ENCODE measurements around the gene PPA2. TPM values are rescaled to one million over a fixed set of nuclear protein-coding genes. Genes with fewer than 3 reads are reported as not detected.

The PPA2 gene
- total RNA-seq, 4 donors from 2014 or later: 182 to 435 (median 311) TPM

DNA sequence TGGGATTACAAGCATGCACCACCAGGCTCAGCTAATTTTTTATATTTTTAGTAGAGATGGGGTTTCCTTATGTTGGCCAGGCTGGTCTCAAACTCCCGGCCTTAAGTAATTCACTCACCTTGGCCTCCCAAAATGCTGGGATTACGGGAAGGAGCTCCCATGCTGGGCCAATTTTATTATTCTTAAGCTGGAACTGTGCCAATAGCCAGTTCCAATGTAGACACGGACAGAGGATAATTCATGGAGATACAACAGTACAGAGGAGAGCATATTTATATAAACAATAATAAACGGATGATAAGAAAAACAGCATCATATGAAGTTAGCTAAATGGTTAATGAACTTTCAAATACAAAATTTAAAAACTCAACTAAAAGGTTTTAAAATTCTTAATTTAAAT is 87.8 kb downstream of the PPA2 start:
- H3K27ac ChIP-seq: no peak overlapping the region
- H3K27me3 ChIP-seq: no peaks in the 10 kb centered on the region
- no peaks in the 10 kb centered on the region for H3K4me1 ChIP-seq
- WGBS, 2 donors: 79 to 80% methylated on average over 4 of the region's 4 CpGs
- H3K36me3 ChIP-seq: peaks cover 0 to 9% of the 10 kb centered on the region in 2 donors
- intact Hi-C loops (cut with DNase I): no loop called here
- no peak for DNase-seq
- no peaks in the 10 kb centered on the region for H3K9me3 ChIP-seq
- no peak for TF ChIP-seq POLR2A (IDR thresholded peaks at IDR 0.05)
- TF ChIP-seq, protein P1, sequence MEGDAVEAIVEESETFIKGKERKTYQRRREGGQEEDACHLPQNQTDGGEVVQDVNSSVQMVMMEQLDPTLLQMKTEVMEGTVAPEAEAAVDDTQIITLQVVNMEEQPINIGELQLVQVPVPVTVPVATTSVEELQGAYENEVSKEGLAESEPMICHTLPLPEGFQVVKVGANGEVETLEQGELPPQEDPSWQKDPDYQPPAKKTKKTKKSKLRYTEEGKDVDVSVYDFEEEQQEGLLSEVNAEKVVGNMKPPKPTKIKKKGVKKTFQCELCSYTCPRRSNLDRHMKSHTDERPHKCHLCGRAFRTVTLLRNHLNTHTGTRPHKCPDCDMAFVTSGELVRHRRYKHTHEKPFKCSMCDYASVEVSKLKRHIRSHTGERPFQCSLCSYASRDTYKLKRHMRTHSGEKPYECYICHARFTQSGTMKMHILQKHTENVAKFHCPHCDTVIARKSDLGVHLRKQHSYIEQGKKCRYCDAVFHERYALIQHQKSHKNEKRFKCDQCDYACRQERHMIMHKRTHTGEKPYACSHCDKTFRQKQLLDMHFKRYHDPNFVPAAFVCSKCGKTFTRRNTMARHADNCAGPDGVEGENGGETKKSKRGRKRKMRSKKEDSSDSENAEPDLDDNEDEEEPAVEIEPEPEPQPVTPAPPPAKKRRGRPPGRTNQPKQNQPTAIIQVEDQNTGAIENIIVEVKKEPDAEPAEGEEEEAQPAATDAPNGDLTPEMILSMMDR (IDR thresholded peaks at IDR 0.05): no peak
- no peak overlapping the region for H3K4me3 ChIP-seq (replicated peaks in 1 of 3)

DNA sequence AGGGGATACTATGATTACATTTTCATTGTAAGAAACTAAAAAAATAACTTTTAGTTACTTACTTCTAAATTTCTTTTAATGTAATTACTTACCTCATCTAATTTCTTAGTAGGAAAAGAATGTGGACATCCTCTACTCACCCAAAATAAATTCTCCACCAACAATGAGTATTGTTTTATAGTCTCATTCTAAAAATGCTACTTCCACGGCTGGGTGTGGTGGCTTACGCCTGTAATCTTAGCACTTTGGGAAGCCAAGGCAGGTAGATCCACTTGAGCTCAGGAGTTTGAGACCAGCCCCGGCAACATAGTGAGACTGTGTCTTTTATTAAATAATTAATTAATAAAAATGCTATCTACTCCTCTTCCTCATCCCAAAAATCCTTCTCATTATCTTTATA is 99.8 kb downstream of the PPA2 start:
- intact Hi-C loops (cut with DNase I): no loop called here
- TF ChIP-seq, protein P1 (IDR thresholded peaks at IDR 0.05): no peak
- TF ChIP-seq POLR2A (IDR thresholded peaks at IDR 0.05): no peak
- Histone ChIP-seq H3K4me1 (no peaks in the 10 kb centered on the region), H3K27me3 (no peaks in the 10 kb centered on the region), H3K27ac (no peak overlapping the region), H3K36me3 (no peaks in the 10 kb centered on the region), H3K9me3 (no peaks in the 10 kb centered on the region), H3K4me3 (replicated peaks in 1 of 3) (no peak overlapping the region)
- WGBS, 2 donors: 85 to 87% methylated on average over 3 of the region's 3 CpGs
- no peak for DNase-seq

DNA sequence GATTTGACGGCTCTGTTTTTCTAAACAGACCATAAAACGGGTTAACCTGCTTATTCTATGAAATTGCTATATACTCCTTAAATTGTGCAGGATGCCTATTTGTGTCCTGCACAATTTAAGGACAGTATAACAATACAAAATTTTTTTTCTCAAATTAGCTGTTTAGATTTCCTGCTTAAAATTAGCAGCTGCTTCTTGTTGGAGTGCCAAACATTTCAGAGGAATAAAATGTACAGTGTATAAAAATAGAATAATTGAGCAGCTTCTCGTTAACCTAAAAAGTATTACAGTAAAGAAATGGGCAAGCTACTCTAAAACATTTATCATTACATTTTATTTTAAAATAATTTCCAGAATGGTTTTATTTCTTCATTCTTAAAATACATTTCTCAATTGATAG is 100.5 kb downstream of the PPA2 start:
- Histone ChIP-seq H3K27ac (no peak overlapping the region), H3K36me3 (no peaks in the 10 kb centered on the region), H3K27me3 (no peaks in the 10 kb centered on the region), H3K4me1 (no peaks in the 10 kb centered on the region), H3K9me3 (no peaks in the 10 kb centered on the region), H3K4me3 (replicated peaks in 1 of 3) (no peak overlapping the region)
- TF ChIP-seq, protein P1 (IDR thresholded peaks at IDR 0.05): no peak
- TF ChIP-seq POLR2A (IDR thresholded peaks at IDR 0.05): no peak
- WGBS, 2 donors: 80 to 84% methylated on average over 3 of the region's 3 CpGs
- intact Hi-C loops (cut with DNase I): no loop called here
- DNase-seq: no peak

DNA sequence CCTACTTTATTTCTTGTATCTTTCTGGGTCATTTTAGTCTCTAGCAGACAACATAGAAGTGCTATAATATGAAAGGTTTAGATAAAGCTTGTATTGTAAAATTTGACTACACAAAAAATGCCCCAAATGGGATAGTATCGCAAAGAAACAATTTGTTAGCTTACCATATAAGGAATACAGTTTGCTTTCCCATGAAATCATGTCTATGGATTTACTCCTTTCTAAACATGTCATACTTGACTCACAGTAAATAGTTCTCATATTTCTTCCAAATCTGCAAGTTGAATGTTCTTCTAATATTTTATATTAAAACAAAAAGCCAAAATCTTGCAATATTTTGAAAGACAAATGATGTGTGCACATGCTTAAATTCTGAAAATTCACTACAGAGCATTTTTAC is 103.9 kb downstream of the PPA2 start:
- Histone ChIP-seq H3K4me3 (replicated peaks in 1 of 3) (no peak overlapping the region), H3K4me1 (no peaks in the 10 kb centered on the region), H3K9me3 (no peaks in the 10 kb centered on the region), H3K27me3 (no peaks in the 10 kb centered on the region), H3K27ac (no peak overlapping the region), H3K36me3 (no peaks in the 10 kb centered on the region)
- TF ChIP-seq, protein P1 (IDR thresholded peaks at IDR 0.05): no peak
- TF ChIP-seq POLR2A (IDR thresholded peaks at IDR 0.05): no peak
- WGBS, 2 donors: 94 to 97% methylated on average over 1 of the region's 1 CpG
- DNase-seq: no peak
- intact Hi-C loops (cut with DNase I): no loop called here

DNA sequence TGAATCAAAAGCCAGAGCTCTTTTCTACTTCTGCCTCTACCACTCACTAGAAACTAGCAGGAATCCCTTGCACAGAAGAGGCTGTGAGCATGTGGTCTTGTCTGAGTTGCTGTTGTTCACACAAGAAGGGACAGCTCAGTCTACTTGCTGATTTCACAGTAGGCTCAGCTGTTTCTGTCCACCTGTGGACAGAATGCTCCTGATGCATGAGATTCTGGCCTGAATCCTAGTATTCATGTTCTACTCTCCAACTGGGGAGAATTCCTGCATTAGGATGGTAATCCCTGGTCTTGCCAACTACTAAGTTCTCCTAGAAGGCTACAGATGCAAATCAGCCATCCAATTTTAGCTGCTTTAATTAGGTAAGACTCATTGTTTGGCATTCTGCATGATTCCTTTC is 112.8 kb downstream of the PPA2 start:
- intact Hi-C loops (cut with DNase I): no loop called here
- H3K27ac ChIP-seq: no peak overlapping the region
- no peaks in the 10 kb centered on the region for H3K27me3 ChIP-seq
- H3K4me3 ChIP-seq (replicated peaks in 1 of 3): no peak overlapping the region
- DNase-seq: no peak
- peaks cover 0 to 3% of the 10 kb centered on the region in 2 donors for H3K36me3 ChIP-seq
- H3K9me3 ChIP-seq: no peaks in the 10 kb centered on the region
- TF ChIP-seq, protein P1 (IDR thresholded peaks at IDR 0.05): no peak
- no peak for TF ChIP-seq POLR2A (IDR thresholded peaks at IDR 0.05)
- H3K4me1 ChIP-seq: no peaks in the 10 kb centered on the region

All from thyroid gland (tissue), 4 donors.